COLO829 (cell line): Measurements from ENCODE around the gene OIP5.
A peak's percentile ranks its signal among the peaks of the same experiment; 100 is the strongest.
"Not testable (repeated sequence)": the region's sequence is repeated elsewhere in the genome, so short reads cannot be mapped to it uniquely, and the experiment has no call there.

Experiments
- DNase-seq: peaks from one replicate; pipeline ENCODE4 v3.0.0; 2012; ENCODE audit warnings: low spot score

Gene OIP5

GRCh38 chr15:41301587-41301986, 30.8 kb downstream of the OIP5 start:
- no peak for DNase-seq

- not testable (repeated sequence) for DNase-seq
These were observed 31.3 kb downstream of the OIP5 start for GRCh38 chr15:41301139-41301538.

GRCh38 chr15:41292521-41292920, 39.9 kb downstream of the OIP5 start:
- no peak for DNase-seq

- DNase-seq, result no peak
These were observed 41.2 kb downstream of the OIP5 start for GRCh38 chr15:41291065-41291631.

- DNase-seq, result no peak
These were observed 42.4 kb downstream of the OIP5 start for GRCh38 chr15:41289953-41290352.

- DNase-seq, result no peak
These were observed 43.9 kb downstream of the OIP5 start for GRCh38 chr15:41288464-41288863.

- no peak for DNase-seq
These were observed 45.6 kb downstream of the OIP5 start for GRCh38 chr15:41286665-41287333.

- no peak for DNase-seq
These were observed 47.1 kb downstream of the OIP5 start for GRCh38 chr15:41285285-41285684.

- DNase-seq, result peak; percentile 25
These were observed 47.8 kb downstream of the OIP5 start for GRCh38 chr15:41284427-41285177.

- peak; percentile 97 for DNase-seq
These were observed 48.6 kb downstream of the OIP5 start for GRCh38 chr15:41283653-41284426.

GRCh38 chr15:41282980-41283652, 49.3 kb downstream of the OIP5 start:
- DNase-seq, result not testable (repeated sequence)

GRCh38 chr15:41282436-41282835, 50.0 kb downstream of the OIP5 start:
- not testable (repeated sequence) for DNase-seq

GRCh38 chr15:41281236-41281635, 51.2 kb downstream of the OIP5 start:
- DNase-seq, result no peak

GRCh38 chr15:41279535-41280283, 52.7 kb downstream of the OIP5 start:
- no peak for DNase-seq

- no peak for DNase-seq
These were observed 54.1 kb downstream of the OIP5 start for GRCh38 chr15:41278319-41278718.

- no peak for DNase-seq
These were observed 55.6 kb downstream of the OIP5 start for GRCh38 chr15:41276831-41277230.

GRCh38 chr15:41269887-41270286, 62.5 kb downstream of the OIP5 start:
- DNase-seq, result no peak

- no peak for DNase-seq
These were observed 68.5 kb downstream of the OIP5 start for GRCh38 chr15:41263891-41264351.

GRCh38 chr15:41262571-41262970, 69.8 kb downstream of the OIP5 start:
- no peak for DNase-seq

- DNase-seq, result not testable (repeated sequence)
These were observed 71.5 kb downstream of the OIP5 start for GRCh38 chr15:41260924-41261323.

GRCh38 chr15:41259546-41260189, 72.7 kb downstream of the OIP5 start:
- DNase-seq, result no peak
